Astrocyte of the cerebellum (primary cell): ENCODE results near the gene BCAS1.

ENCODE experiments used
- DNase-seq: peaks from one replicate; pipeline ENCODE4 v3.0.0-alpha.2; 2011; ENCODE audit warnings: low read depth
- H3K4me3 ChIP-seq: 2 replicates; pipeline ENCODE4 v1.5.1; 2011; ENCODE audit warnings: mild to moderate bottlenecking, low read depth, low read length, moderate library complexity
- in situ Hi-C: cut with HindIII; loops from 2 replicates; pipeline ENCODE4 v1.10.0; 2017; ENCODE audit warnings: low sequenced_read_pairs
- TF ChIP-seq, protein P1 (sequence below): IDR thresholded peaks from 2 replicates; pipeline ENCODE4 v1.5.1; 2012; ENCODE audit warnings: low read length, low read depth, moderate library complexity, mild to moderate bottlenecking; ENCODE audit errors: missing control alignments

The BCAS1 gene

GRCh38 chr20:54041336-54041735 is 29.1 kb downstream of the BCAS1 start:
- no peak for DNase-seq
- in situ Hi-C loops: no loop called here
- no peak overlapping the region for H3K4me3 ChIP-seq
- TF ChIP-seq, protein P1, sequence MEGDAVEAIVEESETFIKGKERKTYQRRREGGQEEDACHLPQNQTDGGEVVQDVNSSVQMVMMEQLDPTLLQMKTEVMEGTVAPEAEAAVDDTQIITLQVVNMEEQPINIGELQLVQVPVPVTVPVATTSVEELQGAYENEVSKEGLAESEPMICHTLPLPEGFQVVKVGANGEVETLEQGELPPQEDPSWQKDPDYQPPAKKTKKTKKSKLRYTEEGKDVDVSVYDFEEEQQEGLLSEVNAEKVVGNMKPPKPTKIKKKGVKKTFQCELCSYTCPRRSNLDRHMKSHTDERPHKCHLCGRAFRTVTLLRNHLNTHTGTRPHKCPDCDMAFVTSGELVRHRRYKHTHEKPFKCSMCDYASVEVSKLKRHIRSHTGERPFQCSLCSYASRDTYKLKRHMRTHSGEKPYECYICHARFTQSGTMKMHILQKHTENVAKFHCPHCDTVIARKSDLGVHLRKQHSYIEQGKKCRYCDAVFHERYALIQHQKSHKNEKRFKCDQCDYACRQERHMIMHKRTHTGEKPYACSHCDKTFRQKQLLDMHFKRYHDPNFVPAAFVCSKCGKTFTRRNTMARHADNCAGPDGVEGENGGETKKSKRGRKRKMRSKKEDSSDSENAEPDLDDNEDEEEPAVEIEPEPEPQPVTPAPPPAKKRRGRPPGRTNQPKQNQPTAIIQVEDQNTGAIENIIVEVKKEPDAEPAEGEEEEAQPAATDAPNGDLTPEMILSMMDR: no peak

DNA sequence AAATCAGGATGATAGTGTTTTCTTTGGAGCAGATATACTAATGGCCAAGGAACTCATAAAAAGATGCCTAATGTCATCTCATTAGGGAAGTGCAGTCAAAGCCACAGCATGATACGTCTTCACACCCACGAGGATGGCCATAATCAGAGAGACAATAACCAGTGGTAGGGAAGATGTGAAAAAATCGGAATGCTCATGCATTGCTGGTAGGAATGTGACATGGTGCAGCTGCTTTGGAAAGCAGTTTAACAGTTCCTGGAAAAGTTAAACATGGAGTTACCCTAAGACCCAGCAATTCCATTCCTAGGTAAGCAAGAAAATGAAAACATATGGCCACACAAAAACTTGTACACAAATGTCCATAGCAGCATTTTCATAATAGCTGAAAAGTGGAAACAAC is 29.9 kb downstream of the BCAS1 start:
- in situ Hi-C loops: no loop called here
- no peak overlapping the region for H3K4me3 ChIP-seq
- no peak for DNase-seq
- TF ChIP-seq, protein P1: no peak

GRCh38 chr20:54038961-54039360 is 31.4 kb downstream of the BCAS1 start:
- DNase-seq: no peak
- TF ChIP-seq, protein P1: no peak
- in situ Hi-C loops: no loop called here
- no peak overlapping the region for H3K4me3 ChIP-seq

GRCh38 chr20:54037525-54037924 is 32.9 kb downstream of the BCAS1 start:
- no peak overlapping the region for H3K4me3 ChIP-seq
- in situ Hi-C loops: no loop called here
- TF ChIP-seq, protein P1: no peak
- no peak for DNase-seq

DNA sequence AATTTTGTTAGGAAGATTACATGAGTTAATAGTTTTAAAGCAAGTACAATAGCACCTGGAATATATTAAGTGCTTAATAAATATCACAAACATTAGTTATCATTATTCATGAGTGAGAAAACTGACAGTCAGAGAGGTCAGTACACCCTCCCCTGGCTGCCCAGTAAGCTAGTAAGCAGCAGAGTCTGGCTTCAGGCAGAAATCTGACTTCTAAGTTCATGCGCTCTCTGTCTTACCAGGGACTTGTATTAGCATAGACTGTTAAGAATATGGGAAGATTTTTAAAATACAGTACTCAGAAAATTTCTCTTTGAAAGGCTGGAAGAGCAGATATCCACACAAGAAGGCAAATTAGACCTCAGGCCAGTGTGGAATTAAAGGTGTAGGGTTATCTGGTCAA is 40.8 kb downstream of the BCAS1 start:
- DNase-seq: no peak
- TF ChIP-seq, protein P1: no peak
- in situ Hi-C loops: no loop called here
- no peak overlapping the region for H3K4me3 ChIP-seq

DNA sequence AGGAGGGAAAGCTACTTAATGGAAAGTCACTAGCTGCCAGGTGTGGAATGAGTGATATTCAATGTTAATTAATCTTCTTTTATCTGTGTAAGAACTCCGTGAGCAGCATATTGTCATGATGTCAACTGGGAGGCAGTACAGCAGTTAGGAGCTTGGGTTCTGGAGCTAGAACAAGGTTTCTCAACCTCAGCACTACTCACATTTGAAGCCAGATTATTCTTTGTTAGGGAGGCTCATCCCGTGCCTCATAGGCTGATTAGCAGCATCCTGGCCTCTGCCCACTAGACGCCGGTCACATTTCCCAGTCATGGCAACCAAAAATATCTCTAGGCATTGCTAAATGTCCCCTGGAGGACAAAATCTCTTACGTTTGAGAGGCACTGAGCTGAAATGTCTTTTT is 41.2 kb downstream of the BCAS1 start:
- in situ Hi-C loops: no loop called here
- TF ChIP-seq, protein P1: no peak
- H3K4me3 ChIP-seq: no peak overlapping the region
- no peak for DNase-seq
